Measurements from ENCODE around the gene HACE1.

Gene HACE1

GRCh38 chr6:104796031-104796785 lies 63.5 kb downstream of the HACE1 start:
- no peak overlapping the region for H3K4me3 ChIP-seq (ENCODE audit: control insufficient read depth, low read depth, low read length)
- TF ChIP-seq CTCF (conservative IDR thresholded peaks at IDR 0.05; ENCODE audit: control insufficient read depth, insufficient read depth, low read depth, low read length): no peak
- no peak for DNase-seq (ENCODE audit: low read depth)

DNA sequence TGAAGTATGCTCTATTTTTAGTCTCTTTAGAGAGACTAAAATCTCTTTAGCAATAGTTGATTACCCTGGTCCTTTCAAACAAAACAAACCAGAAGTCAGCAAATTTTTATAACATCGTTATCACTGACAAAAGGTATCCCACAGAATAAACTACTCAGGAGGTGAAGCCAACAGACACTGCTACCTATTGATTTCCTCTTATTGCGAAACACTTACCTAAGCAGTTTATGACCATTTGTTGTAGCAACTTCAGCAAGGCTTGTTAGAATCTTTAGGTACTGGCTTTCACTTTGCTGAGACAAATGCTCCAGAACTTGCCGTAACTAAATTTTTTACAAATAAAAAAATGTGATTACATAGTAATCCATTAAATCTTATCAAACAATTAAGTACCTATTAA lies 64.4 kb downstream of the HACE1 start:
- no peak for DNase-seq (ENCODE audit: low read depth)
- no peak overlapping the region for H3K4me3 ChIP-seq (ENCODE audit: control insufficient read depth, low read depth, low read length)
- TF ChIP-seq CTCF (conservative IDR thresholded peaks at IDR 0.05; ENCODE audit: control insufficient read depth, insufficient read depth, low read depth, low read length): no peak

- peak; percentile 23 for TF ChIP-seq CTCF (conservative IDR thresholded peaks at IDR 0.05; ENCODE audit: control insufficient read depth, insufficient read depth, low read depth, low read length)
- peak; percentile 46 for DNase-seq (ENCODE audit: low read depth)
These were observed 69.9 kb downstream of the HACE1 start for GRCh38 chr6:104789770-104790190.

GRCh38 chr6:104788400-104788799 lies 71.3 kb downstream of the HACE1 start:
- TF ChIP-seq CTCF (conservative IDR thresholded peaks at IDR 0.05; ENCODE audit: control insufficient read depth, insufficient read depth, low read depth, low read length): no peak
- DNase-seq (ENCODE audit: low read depth): no peak
- no peak overlapping the region for H3K4me3 ChIP-seq (ENCODE audit: control insufficient read depth, low read depth, low read length)

More at GRCh38 chr6:104789770-104790190, 69.9 kb downstream of the HACE1 start:
- H3K4me3 ChIP-seq (ENCODE audit: control insufficient read depth, low read depth, low read length): no peak overlapping the region

GRCh38 chr6:104787305-104787704 lies 72.4 kb downstream of the HACE1 start:
- TF ChIP-seq CTCF (conservative IDR thresholded peaks at IDR 0.05; ENCODE audit: control insufficient read depth, insufficient read depth, low read depth, low read length): no peak
- H3K4me3 ChIP-seq (ENCODE audit: control insufficient read depth, low read depth, low read length): no peak overlapping the region

DNA sequence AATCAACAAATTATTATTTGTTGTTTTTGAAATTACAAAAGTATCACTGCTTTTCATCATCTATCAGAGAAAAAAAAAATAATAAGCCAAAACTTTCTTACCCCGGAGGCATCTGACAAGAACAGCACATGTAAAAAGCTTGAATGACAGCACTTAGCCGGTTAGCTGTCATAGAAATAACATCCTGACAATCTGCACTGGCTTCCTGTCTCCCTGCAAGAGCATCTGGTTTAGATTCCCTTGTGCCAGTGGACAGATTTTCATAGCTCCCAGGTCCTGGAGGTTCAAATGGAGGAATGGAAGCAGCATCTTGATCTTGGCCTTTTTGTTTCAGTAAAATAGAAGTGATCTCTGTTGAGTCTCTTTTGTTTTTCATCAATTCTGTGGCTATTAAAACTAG lies 74.8 kb downstream of the HACE1 start:
- TF ChIP-seq CTCF (conservative IDR thresholded peaks at IDR 0.05; ENCODE audit: control insufficient read depth, insufficient read depth, low read depth, low read length): no peak
- H3K4me3 ChIP-seq (ENCODE audit: control insufficient read depth, low read depth, low read length): no peak overlapping the region
- DNase-seq (ENCODE audit: low read depth): peak; percentile 55

More at GRCh38 chr6:104787305-104787704, 72.4 kb downstream of the HACE1 start:
- DNase-seq (ENCODE audit: low read depth): no peak

Measured in fibroblast of mammary gland (primary cell).